ENCODE measurements around the gene PRSS53.

The PRSS53 gene

DNA sequence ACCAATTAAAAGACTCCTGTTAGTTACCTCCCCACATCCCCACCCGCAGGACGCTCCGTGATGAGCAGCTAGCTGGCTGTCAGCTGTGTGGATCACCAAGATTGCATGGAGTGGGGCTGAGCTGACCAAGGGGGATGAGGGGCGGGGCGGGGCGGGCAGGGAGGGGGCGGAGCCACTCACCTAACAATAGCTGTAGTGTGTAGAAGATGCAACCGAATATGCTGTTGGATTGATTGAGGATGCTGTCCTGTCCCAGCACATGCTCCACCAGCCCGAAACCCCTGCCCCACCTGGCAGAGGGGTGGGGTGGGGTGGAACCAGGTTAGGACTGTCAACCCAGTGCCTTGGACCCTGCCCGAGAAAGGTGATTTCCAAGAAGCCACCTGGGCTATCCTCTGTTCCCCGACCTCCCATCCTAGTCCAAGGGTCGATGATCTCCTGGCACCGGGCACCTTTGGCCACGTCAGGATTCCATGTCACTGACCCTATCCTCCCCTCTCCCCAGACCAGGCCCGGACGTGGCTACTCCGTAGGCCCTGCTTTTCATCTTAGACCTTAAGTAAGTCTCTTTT, 4.5 kb upstream of the PRSS53 start:
- DNase-seq, result no peak

DNA sequence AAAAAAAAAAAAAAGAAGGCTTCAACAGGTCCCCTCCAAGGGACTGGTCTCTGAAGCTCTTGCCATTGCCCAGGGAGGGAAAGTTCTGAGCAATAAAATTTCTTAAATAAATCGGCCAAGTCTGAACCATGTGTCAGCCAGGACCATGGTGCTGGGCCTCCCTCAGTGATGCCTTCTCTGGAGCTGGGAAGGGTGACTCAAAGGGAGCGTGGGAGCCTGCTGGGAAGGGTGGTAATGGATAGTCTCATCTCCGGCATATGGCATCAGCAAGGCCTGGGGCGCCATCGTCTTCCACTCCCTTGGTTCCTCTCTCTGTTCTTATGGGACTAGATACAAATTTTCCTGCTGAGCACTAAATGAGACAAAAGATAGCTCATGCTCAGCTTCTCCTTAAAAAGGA, 3.6 kb upstream of the PRSS53 start:
- DNase-seq, result no peak

DNA sequence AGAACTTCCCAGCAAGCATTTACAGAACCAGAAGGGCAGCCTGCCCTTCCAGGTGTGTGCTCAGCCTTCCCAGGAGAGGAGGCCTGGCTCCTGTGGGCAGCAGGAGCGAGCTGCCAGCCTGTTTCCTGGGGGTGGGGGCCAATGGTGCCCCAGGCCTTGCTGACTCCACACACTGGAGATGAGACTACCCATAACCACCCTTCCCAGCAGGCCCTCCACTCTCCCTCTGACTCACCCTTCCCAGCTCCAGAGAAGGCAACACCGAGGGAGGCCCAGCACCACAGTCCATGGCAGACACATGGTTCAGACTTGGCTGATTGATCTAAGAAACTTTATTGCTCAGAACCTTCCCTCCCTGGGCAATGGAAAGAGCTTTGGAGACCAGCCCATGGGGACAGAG, 1.8 kb upstream of the PRSS53 start:
- DNase-seq, result no peak

GRCh38 chr16:31089199-31089598, 456 bp upstream of the PRSS53 start:
- no peak for DNase-seq

- DNase-seq, result no peak
Measured at GRCh38 chr16:31087971-31088370, 772 bp downstream of the PRSS53 start.

GRCh38 chr16:31087481-31087880, 1.3 kb downstream of the PRSS53 start:
- DNase-seq, result no peak

DNA sequence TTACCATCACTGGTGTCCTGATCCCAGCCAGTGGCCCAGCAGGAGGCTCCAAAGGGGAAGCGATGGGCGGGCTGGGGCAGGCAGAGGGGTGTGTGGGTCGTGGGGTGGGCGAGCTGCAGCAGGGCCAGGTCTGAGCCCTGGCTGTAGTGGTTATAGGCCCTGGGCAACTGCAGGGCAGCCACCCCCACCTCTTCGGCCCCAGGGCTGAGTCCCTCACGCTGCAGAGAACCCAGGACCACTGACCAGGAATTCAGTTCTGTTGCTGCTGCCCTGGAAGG, 2.2 kb downstream of the PRSS53 start:
- no peak for DNase-seq

DNA sequence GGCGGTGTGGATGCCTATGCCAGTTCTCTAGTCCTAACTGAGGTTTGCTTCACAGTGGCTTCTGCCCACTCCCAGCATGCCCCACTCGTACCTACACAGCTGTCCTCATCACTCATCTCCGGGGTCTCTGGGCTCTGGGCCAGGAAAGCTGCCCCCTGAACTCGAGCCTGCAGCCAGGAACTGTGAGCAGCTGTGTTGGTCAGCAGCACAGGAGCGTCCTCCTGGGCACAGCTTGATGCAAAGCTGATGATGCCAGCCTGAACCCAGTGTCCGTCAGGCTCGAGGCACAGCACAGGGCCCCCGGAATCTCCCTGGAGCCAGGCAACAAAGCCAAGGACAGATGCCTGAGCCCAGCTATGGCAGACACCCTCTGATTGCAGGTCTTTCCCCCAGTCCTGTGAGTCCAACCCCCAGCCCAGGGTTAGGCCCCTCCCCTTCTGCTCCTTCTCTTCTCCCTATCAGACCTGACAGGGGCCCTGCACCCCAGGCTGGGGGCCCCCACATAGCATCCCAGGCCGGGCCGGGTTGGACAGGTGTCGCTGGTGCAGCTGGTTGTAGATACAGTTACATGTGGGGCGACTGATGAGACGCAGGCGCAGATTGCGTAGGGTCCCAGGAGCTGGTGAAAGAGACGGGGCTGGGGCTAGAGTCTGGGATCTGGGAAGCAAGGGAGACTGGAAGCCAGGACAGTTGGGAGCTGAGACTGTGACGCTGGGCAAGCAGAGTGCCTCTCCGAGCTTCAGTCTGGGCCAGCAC, 2.7 kb downstream of the PRSS53 start:
- no peak for DNase-seq

GRCh38 chr16:31085411-31085810, 3.3 kb downstream of the PRSS53 start:
- DNase-seq, result no peak

DNA sequence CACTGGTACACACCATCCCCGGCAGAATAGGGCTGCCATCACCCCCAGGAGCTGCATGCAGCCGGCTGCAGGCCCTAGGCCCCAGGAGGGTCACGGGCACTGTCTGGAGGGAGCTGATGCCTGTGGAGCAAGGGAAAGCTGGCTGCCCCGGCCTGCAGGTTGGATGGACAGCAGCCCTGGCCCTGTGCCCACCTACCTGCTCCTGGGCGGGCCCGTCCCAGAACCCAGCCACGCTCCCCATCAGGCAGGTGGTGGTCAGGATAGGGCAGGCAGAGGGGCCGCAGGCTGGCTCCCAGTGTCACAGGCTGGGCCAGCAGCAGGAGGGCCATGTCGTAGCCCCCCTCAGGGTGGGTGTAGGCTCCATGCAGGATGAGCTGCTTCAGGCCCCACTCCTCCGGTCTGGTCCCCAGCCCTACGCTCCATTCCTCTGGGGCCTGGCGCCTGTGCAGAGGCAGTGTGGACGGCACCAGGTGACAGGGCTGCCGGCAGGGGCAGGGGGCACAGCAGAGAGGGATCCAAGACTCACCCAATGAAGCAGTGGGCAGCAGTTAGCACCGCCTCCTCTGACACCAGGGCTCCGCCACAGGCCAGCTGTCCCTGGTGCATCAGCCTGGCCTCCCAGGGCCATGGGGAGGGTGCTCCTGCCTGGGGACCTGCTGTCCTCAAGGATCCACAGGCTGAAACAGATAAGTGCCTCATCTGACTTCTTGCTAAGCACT, 4.0 kb downstream of the PRSS53 start:
- DNase-seq, result no peak

GRCh38 chr16:31083981-31084380, 4.8 kb downstream of the PRSS53 start:
- DNase-seq, result no peak

DNA sequence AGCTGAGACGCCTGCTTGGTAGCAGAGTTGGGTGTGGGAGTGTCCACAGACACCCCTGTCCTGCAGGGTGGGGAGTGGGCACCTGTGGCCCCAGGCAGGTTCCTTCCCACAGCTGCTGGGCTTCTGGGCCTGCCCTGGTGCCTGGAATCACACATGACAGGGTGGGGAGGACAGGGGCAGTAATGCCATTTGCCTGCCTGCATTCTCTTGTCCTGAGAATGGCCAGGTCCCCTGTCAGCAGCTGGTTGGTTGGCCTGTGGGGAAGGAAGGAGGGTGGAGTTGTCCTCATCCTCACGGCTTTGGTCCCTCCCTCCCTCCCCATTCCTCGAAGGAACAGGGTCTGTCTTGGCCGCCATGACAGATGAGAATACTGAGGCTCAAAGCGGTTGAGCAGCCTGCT, 5.2 kb downstream of the PRSS53 start:
- no peak for DNase-seq

DNA sequence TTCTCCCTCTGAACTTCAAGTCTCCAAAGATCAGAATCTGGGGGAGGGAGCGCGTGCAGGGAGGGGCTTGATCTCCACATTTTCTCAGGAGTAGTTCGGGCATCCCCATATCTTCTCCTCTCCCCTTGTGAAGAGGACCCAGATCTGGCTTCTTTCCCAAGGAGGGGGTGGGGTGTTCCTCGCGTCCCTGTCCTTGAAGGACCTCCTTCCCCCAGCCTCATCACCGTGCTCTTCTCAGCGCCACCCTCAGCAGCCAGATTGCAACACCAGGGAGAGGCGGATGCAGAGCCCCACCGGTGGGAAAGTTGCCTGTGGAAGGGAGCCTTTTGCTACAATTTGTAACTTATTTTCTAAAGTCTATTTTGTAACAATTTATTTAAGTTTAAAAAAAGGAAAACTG, 5.7 kb downstream of the PRSS53 start:
- no peak for DNase-seq

- no peak for DNase-seq
Measured at GRCh38 chr16:31082368-31083045, 6.2 kb downstream of the PRSS53 start.

GRCh38 chr16:31081428-31082351, 7.1 kb downstream of the PRSS53 start:
- no peak for DNase-seq

DNA sequence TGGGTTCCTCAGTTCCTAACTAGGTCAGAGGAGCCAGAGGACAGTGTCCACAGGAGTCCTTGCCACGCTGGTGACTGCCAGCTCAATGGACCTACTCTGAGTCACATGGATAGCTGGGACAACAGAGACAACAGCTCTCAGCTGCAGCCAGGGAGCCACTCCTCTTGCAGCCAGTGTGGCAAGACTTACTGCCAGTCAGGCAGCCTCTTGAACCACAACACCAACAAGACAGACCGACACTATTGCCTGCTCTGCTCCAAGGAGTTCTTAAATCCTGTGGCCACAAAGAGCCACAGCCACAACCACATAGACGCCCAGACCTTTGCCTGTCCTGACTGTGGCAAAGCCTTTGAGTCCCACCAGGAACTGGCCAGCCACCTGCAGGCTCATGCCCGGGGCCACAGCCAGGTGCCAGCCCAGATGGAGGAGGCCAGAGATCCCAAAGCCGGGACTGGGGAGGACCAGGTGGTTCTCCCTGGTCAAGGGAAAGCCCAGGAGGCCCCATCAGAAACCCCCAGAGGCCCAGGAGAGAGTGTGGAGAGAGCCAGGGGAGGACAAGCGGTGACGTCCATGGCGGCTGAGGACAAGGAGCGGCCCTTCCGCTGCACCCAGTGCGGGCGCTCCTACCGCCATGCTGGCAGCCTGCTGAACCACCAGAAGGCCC, 7.9 kb downstream of the PRSS53 start:
- DNase-seq, result no peak

- no peak for DNase-seq
Measured at GRCh38 chr16:31080035-31080629, 8.6 kb downstream of the PRSS53 start.

GRCh38 chr16:31079342-31079944, 9.3 kb downstream of the PRSS53 start:
- no peak for DNase-seq

DNA sequence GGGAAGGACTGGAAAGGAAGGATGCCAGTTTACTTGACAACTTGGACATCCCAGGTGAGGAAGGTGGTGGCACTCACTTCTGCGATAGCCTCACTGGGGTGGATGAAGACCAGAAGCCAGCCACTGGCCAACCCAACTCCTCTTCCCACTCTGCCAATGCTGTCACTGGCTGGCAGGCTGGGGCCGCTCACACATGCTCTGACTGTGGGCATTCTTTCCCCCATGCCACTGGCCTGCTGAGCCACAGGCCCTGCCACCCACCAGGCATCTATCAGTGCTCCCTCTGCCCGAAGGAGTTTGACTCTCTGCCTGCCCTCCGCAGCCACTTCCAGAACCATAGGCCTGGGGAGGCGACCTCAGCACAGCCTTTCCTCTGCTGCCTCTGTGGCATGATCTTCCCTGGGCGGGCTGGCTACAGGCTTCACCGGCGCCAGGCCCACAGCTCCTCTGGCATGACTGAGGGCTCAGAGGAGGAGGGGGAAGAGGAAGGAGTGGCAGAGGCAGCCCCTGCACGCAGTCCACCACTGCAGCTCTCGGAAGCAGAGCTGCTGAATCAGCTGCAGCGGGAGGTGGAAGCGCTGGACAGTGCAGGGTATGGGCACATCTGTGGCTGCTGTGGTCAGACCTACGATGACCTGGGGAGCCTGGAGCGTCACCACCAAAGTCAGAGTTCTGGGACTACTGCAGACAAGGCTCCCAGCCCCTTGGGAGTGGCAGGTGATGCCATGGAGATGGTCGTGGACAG, 10.0 kb downstream of the PRSS53 start:
- DNase-seq, result no peak

DNA sequence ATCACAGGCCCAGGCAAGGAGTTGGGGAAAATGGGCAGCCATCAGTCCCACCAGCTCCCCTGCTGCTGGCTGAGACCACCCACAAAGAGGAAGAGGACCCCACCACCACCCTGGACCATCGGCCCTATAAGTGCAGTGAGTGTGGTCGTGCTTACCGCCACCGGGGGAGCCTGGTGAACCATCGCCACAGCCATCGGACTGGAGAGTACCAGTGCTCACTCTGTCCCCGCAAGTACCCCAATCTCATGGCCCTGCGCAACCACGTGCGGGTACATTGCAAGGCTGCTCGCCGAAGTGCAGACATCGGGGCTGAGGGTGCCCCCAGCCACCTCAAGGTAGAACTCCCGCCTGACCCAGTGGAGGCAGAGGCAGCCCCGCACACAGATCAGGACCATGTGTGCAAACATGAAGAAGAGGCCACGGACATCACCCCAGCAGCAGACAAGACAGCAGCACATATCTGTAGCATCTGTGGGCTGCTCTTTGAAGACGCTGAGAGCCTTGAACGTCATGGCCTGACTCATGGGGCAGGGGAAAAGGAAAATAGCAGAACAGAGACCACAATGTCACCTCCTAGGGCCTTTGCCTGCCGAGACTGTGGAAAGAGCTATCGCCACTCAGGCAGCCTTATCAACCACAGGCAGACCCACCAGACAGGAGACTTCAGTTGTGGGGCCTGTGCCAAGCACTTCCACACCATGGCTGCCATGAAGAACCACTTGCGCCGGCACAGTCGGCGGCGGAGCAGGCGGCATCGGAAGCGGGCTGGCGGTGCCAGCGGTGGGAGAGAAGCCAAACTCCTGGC, 10.9 kb downstream of the PRSS53 start:
- DNase-seq, result no peak

Data from NCI-H774 (cell line).